GM12891 (cell line): Measurements from ENCODE around the gene SIK3.

Experiments
- PAX5 ChIP-seq: IDR thresholded peaks from 2 replicates; pipeline ENCODE4 v1.6.1; 2011; ENCODE audit warnings: low read length, moderate library complexity, mild to moderate bottlenecking; ENCODE audit not compliant: insufficient read depth, severe bottlenecking
- POLR2A ChIP-seq: IDR thresholded peaks from 2 replicates; pipeline ENCODE4 v1.6.1; 2011; ENCODE audit warnings: low read depth, low read length, control low read depth
- POLR2AphosphoS5 ChIP-seq: IDR thresholded peaks from 2 replicates; pipeline ENCODE4 v1.6.1; 2011; ENCODE audit warnings: low read depth, low read length, control low read depth
- POU2F2 ChIP-seq: IDR thresholded peaks from 2 replicates; pipeline ENCODE4 v1.6.1; 2011; ENCODE audit warnings: low read depth, mild to moderate bottlenecking, control low read depth, low read length, moderate library complexity
- SPI1 ChIP-seq: IDR thresholded peaks from 2 replicates; pipeline ENCODE4 v1.6.1; 2011; ENCODE audit warnings: low read depth, low read length, control low read depth
- TAF1 ChIP-seq: IDR thresholded peaks from 2 replicates; pipeline ENCODE4 v1.6.1; 2011; ENCODE audit warnings: low read depth, low read length, control low read depth

GRCh38 chr11:116932181-116932580 is 166.0 kb downstream of the SIK3 start:
- TF ChIP-seq POLR2A (no peak), TAF1 (no peak), POLR2AphosphoS5 (no peak), PAX5 (no peak), SPI1 (no peak), POU2F2 (no peak)
